Coronary artery (tissue), 2 donors: ENCODE data around the gene MPP2.
A peak's percentile ranks its signal among the peaks of the same experiment; 100 is the strongest.

ENCODE experiments used
- DNase-seq: peaks from one replicate; pipeline ENCODE4 v3.0.0-alpha.2; 2017; ENCODE audit warnings: low spot score
- H3K27ac ChIP-seq, 2 donors: fragments of 200-600 bp; sonication (generic); one replicate each; pipeline ENCODE4 v1.5.1; 2016 to 2019
- H3K4me3 ChIP-seq: fragments of 200-600 bp; sonication (generic); 2 replicates; pipeline ENCODE4 v1.5.1; 2016; ENCODE audit warnings: mild to moderate bottlenecking, moderate library complexity
- TF ChIP-seq, protein P1 (sequence below): fragments of 200-600 bp; sonication (generic); IDR thresholded peaks from one replicate; pipeline ENCODE4 v1.5.1; 2019; ENCODE audit warnings: antibody characterized with exemption

Gene MPP2

DNA sequence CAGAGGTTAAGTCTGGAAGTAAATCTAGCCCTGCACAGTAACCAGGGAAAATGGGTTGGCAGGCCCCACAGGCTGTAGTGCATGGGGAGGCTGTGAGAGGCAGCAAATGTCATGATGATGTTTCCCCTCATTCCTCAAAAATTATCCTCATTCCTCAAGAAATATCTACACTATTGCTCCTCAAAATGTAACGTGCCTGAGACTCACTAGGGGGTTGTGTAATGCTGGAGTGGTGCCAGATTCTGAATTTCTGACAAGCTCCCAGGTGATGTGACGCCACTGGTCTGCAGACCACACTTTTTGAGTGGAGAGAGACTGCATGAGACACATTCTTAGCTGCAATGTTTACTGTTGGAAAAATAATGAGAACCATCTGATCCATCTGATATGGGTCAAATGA, 73.2 kb downstream of the MPP2 start:
- H3K27ac ChIP-seq = no peak overlapping the region
- DNase-seq = no peak
- no peak overlapping the region for H3K4me3 ChIP-seq
- TF ChIP-seq, protein P1, sequence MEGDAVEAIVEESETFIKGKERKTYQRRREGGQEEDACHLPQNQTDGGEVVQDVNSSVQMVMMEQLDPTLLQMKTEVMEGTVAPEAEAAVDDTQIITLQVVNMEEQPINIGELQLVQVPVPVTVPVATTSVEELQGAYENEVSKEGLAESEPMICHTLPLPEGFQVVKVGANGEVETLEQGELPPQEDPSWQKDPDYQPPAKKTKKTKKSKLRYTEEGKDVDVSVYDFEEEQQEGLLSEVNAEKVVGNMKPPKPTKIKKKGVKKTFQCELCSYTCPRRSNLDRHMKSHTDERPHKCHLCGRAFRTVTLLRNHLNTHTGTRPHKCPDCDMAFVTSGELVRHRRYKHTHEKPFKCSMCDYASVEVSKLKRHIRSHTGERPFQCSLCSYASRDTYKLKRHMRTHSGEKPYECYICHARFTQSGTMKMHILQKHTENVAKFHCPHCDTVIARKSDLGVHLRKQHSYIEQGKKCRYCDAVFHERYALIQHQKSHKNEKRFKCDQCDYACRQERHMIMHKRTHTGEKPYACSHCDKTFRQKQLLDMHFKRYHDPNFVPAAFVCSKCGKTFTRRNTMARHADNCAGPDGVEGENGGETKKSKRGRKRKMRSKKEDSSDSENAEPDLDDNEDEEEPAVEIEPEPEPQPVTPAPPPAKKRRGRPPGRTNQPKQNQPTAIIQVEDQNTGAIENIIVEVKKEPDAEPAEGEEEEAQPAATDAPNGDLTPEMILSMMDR = no peak

DNA sequence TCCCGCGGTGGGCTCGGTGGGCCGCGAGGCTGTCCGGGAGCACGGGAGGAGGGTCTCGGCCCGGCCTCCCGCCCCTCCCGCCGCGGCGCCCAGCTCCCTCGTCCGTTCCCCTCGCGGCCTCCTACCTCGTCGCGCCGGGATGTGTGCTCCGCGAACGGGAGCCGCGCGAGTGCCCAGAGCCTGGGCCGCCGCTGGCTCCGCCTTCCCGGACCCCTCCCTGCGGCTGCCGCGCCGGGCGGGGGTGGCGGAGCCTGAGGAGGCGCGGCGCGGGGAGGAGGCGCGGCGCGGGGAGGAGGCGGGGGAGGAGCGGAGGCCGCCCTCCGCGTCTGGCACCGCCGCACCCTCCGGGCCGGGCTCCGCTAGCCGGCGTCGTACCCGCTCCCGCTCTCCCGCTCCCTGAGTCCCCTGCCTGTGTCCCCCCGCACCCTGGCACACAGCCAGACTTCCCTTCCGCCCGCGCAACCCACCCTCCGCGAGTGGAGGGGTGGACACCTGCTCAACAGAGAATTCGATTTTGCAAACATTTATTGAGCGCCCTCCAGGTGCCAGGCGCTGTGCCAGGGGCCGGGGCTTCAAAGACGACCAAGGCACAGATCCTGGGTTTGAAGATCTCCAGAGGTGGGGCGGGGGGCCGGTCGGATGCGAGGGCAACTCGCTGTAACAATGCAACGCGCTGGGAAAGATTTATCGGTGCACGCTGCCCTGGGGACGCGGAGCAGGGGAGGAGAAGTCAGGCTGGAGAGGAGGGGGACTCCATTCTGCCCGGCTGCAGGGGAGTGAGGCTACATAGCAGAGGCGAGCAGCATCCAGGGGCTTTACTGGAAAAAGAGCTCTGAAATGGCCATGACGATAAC, 74.1 kb downstream of the MPP2 start, which contains the start of gene MPP3:
Gene MPP3, minus strand, starts transcription at position 171 of the 854 bp plus-strand sequence. CDS start 1,240 bp downstream, outside the sequence.
- peak within 1 kb of the TSS; percentile 71 to 86 for H3K27ac ChIP-seq
- TF ChIP-seq, protein P1 = no peak
- DNase-seq = no peak

DNA sequence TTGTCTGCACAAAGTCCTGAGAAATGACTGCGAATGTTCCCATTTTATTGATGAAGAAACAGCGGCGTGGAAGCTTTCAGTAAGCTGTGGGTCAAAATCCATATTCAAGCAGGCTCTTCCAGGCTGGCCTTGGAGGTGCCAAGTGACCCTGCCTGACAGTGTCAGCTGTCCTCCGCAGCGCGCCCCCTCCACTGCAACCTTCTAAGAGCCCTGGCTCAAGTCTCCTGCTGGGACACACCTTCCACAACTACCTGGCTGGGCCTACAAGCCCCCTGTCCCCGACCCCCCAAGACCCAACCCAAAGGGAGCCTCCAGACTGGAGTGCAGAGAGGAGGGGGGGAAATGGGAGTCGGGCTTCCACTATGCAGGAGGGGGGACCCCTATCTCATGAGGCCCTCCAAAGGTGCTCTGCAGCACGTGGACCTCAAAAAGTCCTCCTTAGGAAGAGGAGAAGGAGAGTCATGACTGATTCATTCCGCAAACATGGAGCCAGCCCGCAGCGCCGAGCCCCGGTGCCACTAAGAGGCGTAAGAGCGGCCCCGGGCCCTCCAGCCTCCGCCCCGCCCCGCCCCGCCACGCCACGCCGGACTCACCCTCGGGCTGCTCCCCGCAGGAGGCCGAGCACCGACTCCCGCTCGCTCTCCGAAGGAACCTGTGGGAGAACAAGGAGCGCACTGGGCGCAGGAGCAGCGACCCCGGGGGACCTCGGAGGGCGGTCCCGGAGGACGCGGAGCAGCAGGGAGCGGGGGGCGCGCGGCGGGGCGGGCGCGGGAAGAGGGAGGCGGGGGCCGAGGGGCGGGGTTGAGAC, 75.0 kb downstream of the MPP2 start:
- H3K27ac ChIP-seq = peak overlapping the region; percentile 71 to 86
- TF ChIP-seq, protein P1 = no peak
- peak overlapping the region; percentile 97 for H3K4me3 ChIP-seq
- DNase-seq = no peak

More for the DNA sequence above, 74.1 kb downstream of the MPP2 start, which contains the start of gene MPP3:
- peak within 1 kb of the TSS; percentile 97 for H3K4me3 ChIP-seq

DNA sequence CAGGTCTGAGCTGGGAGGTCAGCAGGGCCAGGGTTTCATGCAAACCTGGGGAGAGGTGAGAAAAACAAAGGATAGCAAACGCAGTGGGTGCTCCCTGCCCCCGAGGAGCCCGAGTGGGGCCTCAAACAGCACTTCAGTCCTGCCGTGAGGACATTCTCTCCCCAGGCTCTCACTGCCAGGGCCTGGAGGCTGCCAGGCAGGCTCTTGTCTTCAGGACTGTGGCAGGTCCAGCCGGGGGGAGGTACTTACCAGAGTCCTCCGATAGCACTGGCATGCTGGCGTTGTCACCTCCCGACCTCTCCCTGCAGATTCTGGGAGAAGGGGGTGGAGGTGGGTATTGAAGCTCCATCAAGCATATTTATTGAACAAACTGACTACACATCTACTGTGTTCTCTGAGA, 75.7 kb downstream of the MPP2 start:
- TF ChIP-seq, protein P1 = no peak
- Histone ChIP-seq H3K4me3 (peak overlapping the region; percentile 97), H3K27ac (peak overlapping the region in 1 of 2 donors; percentile 86)
- no peak for DNase-seq

DNA sequence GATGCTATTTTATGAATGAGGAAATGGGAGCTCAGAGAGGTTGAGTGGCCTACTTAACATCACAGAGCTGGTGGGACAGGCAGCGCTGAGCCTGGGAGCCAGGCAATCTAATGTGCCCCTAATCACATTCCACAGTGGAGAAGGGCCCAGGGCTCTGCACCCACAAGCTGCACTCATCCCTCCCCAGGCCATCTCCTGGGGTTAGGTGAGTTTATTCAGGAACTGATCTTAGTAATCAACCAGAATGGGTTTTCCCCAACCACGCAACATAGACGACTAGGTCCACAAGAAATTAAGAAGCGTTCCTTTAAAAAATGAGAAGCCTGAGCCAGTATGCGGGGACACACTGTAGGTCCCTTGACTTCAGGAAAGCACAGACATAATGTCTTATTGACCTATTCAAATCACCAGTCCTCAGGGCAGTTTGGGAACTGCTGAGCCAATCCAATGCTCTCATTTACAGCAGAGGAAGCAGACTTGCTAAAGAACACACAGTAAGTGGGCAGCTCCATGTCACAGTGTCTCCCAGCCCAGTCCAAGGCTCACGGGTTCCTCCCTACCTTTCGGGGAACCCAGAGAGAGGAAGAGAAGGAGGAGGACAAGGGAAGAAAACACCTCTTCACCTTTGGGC, 76.7 kb downstream of the MPP2 start:
- Histone ChIP-seq H3K4me3 (no peak overlapping the region), H3K27ac (no peak overlapping the region)
- no peak for DNase-seq
- TF ChIP-seq, protein P1 = no peak

DNA sequence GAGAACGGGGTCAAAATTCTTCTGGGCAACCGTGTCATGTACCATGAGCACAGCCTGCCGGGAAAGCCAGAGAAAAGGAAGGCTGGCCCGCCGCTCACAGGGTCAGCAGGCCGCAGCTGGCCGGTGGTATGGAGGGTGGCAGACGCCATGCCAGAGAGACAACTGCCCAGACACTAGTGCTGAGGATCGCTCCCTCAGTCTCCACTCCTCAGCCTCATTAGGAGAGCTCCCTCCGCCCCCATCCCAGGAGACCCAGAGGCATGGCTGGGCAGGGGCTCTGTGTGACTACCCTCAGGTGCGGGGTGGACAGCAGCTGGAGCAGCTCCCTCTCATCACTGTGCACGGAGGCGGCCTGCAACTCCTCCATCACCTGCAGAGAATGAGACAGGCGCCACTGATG, 77.6 kb downstream of the MPP2 start:
- H3K27ac ChIP-seq = no peak overlapping the region

More for the DNA sequence above, 77.6 kb downstream of the MPP2 start:
- TF ChIP-seq, protein P1 = no peak
- no peak overlapping the region for H3K4me3 ChIP-seq
- no peak for DNase-seq
